Activated T-helper 1 cell treated with Interleukin-2 at 50 U/mL for 16 hours (primary cell): ENCODE results near the gene SOAT1.

Experiments
- DNase-seq: peaks from one replicate; pipeline ENCODE4 v3.0.0-alpha.2; 2020; ENCODE audit warnings: low read depth

SOAT1 gene

DNA sequence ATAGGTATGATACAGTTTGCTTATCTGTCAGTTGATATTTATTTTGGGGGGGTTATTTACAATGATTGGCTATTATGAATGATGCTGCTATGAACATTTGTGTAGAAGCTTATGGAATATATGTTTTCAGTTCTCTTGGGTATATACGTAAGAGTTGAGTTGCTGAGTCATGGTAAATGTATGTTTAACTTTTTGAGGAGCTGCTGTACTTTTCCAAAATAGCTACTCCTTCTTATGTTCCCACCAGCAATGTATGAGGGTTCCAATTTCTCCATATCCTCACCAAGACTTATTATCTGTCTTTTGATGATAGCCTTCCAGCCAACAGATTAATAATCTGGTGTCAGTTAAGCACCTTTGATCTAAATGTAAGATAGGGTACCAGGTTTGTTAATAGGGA lies 11.9 kb downstream of the SOAT1 start:
- no peak for DNase-seq

DNA sequence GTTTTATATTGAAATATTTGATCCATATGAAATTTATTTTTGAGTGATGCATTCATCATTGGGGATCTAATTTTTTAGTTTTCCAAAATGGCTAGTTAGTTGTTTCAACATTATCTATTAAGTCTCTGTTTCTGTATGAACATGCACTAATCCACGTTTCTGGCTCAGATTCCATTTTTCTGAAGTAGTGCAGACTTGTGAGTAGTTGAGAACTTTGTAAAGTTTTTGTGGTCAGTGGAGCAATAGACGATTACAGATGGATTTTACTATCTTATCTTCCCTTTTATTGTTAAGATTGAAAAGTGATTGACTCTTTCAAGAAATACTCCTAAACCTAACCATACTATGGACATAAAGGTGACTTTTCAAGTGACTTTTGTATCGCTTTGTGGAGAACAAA lies 16.7 kb downstream of the SOAT1 start:
- no peak for DNase-seq

DNA sequence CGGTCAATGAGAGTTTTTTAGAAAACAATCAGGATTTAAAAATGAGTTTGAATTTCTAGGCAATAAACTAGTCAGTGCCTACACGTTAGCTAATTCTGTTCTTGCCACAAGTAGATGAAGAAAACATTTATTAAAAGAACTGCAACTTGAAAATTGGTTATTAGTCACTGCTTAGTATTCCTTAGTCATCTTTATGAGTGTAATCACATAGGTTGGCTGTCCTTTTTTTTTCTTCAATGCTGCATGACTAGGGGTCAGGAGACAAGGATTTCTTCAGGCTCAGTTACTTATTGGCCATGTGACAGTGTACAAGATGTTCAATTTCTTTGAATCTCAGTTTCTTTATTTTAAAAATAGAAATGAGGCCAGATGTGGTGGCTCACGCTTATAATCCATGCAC lies 17.1 kb downstream of the SOAT1 start:
- no peak for DNase-seq

DNA sequence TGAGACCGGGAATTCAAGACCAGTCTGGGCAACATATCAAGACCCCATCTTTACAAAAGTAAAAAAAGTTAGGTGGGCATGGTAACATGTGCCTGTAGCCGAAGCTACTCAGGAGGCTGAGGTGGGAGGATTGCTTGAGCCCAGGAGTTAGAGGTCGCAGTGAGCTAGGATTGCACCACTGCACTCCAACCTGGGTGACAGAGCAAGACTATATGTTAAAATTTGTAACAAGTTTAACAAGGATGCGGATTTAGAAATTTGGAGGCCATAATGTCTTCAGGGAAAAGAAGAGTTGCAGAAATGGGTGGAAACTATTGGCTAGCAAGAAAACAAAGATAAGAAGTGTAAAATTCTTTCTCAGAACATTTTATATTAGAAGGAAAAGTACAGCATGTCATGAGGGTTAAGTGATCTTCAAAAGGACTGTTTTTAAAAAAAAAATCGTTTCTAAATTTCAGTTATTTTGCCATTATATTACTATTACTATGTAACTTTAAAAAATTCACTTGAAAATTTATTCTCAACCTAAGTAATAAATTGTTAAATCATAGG lies 17.6 kb downstream of the SOAT1 start:
- DNase-seq: no peak

DNA sequence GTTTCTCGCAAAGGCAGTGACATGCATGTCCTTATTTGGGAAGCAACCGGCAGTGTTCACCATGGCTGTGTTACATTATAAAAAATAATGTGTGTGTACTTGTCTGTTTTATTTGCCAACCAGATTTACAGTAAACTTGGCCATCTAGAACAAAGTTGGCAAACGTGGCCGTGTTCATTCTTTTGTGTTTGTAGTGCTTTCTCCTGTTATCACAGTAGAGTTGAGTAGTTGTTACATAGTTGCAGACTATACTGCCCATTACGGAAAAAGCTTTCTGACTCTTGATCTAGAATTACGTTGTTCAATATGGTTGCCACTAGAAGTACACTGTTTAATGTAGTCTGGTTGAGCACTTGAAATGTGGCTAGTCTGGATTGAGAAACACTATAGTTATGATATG lies 19.4 kb downstream of the SOAT1 start:
- no peak for DNase-seq

DNA sequence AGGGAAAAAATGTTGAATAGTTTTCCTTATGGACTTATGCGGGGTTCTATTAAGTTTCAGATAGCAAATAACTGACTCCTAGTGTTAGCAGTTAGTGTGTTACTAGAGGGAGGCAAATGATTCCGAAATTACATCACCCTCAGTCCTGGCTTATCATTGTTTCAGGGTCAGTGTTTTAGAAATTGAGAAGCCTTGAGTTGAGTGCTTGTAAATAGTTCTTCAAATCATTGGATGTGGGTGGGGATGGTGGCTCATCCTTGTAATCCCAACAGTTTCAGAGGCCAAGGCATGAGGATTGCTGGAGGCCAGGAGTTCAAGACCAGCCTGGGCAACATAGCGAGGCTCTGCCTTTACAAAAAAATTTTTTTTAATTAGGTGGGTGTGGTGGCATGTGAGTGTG lies 21.3 kb downstream of the SOAT1 start:
- DNase-seq: no peak

DNA sequence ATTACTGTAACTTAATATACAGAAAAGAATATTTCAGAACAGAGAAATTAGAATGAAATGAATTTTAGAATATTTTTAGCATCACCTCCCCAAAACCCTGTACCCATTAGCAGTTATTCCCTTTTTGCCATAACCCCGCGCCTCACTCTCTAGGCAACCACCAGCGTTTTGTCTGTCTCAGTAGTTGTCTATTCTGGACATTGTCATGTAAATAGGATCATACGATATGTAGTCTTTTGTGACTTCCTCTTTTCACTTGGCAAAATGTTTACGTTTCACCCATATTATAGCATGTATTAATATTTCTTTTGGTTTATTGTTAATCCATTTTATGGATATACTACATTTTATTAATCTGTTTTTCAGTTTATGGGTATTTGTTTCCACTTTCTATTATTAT lies 24.9 kb downstream of the SOAT1 start:
- no peak for DNase-seq

DNA sequence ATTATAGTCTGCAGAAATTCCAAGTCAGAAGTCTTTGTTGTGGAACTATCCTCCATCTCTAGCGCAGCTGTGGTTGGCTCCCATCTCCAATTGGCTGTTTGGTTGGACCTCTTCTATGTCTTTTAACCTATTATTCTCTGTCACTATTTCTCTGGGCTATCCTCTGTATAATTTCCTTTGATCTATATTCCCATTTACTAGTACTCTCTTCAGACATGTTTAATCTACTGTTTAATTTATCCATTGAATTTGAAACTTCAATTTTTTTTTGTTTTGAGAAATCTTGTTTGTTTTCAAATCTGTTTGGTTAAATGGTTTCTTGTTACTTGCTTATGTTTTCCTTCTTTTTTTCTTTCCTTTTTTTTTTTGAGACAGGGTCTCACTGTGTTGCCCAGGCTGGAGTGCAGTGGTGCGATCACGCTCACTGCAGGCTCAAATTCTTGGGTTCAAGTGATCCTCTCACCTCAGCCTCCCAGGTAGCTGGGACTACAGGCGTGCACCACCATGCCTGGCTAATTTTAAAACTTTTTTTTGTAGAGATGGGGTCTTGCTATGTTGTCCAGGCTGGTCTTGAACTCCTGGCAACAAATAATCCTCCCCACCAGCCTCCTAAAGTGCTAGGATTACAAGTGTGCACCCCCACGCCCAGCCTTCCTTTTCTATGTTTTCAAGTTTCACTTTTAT lies 28.1 kb downstream of the SOAT1 start:
- no peak for DNase-seq

DNA sequence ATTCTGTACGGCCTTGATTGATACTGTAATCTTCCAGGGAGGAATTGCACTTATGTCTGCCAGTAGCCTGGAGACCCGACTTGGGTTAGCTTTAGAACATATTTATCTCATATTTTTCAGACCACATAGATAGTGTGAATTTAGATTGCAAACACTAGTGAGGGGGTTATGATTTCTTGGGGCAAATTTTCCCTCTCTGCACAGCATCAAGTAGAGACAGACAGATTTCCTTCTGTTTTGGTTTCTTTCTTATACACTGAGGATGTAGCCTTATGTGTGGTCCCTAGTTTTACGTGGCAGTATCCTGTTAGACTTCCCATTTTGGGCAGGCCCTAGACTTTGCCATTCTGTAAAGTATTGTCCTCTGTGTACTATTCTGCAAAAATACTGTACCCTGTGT lies 29.0 kb downstream of the SOAT1 start:
- DNase-seq: no peak

DNA sequence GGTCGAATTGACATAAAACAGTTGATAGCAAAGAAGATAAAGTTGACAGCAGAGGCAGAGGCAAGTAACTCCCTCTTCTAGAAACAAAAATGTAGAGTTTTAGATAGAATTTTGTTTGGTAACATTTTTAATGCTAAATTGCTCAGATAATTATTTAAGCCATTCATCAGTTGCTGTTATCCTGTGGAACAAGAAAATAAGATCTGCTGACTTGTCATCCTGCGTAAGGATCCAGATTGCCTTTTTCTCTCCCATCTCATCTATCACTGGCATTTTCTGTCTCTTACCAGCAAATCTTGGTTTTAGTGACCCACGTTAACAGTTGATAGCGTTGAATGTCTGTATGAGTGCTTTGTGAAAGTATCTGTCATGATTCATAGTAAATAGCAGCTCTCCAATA lies 29.8 kb downstream of the SOAT1 start:
- no peak for DNase-seq

DNA sequence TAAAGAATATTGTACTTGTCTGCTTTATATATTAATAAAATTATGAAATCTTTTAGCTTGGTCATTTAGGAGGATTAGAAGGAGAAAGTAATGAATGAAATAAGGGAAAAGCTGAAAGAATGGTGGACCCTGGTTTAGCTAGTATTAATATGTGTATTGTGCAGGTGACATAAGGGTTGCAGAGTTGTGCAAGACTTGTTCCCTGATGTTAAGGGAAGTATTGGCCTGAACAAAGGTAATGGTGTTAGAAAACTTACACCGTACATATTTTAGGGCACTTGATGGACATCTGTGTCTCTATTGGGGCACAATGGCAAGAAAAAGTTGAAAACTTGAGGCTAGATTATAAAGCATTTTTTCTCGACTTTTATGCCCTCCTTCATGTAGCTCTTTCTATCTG lies 32.2 kb downstream of the SOAT1 start:
- no peak for DNase-seq

DNA sequence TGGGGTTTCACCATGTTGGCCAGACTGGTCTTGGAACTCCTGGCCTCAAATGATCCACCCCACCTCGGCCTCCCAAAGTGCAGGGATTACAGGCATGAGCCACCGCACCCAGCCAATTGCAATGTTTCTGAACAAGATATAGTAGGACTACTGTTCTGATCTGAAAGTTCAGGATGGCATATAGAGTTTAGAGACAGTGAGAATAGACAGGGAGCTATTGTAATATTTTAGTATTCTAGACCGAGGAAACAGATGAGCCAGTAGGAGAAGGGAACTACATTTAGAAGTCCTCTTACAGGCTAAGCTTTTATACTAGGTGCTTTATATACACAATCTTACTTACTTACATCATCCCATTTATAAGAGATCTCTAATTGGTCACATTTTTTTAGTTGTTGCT lies 33.1 kb downstream of the SOAT1 start:
- no peak for DNase-seq

DNA sequence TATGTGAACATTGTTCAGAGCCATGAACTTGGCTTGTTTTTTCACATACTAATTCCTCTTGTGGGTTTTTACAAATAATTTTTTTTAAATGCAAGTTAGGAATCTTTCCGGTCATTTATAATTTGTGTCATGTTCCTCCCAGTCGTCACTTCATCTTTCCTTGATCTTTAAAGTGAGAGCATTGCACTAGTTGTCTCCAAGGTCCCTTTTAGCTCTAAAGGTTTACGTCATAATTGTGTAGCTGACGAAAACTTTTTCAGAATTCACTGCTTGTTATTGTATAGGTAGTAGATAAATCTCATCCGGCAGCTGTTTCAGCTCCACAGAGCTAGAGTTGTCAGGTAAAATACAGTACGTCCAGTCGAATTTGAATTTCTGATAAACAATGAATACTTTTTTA lies 33.6 kb downstream of the SOAT1 start:
- no peak for DNase-seq

DNA sequence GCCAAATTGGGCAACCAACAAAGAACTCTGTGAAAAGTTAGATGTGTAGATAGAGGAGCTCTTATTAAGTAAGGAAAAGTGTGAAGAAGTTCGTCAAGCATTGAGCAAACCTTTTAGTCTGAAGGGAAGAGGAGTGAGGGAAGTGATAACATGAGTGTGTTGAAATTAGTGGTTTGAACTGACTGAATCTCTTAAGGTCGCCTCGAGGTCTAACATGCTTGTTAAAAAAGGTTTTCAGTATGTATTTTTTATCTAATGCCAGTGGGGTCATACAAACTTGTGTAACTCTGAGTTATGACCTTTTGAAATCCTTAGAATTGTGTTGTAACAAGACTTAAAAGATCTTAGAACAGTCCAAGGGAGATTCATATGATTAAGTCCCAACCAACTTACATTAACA lies 34.1 kb downstream of the SOAT1 start:
- DNase-seq: no peak

DNA sequence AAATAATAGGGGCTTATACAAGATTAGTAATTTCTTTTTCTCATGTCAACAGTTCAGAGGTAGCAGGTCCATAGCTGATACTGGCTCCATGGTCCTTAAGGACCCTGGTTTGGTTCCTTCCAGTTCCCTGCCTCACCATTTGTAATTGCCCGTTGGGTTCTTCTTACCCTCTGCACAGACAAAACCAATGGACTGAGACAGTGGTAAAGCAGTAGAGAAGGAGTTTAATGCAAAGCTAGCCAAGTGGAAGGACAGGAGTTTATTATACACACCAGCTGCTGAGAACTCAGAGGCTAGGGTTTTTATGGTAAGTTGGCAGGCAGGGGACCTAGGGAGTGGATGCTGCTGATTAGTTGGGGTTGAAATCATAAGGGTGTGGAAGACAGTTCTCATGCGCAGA lies 36.3 kb downstream of the SOAT1 start:
- no peak for DNase-seq

DNA sequence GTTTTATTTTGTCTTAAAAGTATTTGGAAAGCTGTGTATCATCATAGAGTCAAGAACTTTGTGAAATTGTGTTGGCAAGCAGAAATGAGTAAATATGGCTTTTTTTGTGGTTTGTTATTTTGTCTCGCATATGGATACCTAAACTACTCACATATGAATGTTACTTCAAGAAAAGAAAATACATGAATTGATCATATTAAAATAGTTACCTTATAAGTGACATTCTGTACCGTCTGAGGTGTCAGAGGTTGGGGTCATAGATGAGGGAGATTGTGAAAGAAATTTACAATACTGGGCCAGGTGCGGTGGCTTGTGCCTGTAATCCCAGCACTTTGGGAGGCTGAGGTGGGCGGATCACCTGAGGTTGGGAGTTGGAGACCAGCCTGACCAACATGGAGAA lies 40.8 kb downstream of the SOAT1 start:
- DNase-seq: no peak

DNA sequence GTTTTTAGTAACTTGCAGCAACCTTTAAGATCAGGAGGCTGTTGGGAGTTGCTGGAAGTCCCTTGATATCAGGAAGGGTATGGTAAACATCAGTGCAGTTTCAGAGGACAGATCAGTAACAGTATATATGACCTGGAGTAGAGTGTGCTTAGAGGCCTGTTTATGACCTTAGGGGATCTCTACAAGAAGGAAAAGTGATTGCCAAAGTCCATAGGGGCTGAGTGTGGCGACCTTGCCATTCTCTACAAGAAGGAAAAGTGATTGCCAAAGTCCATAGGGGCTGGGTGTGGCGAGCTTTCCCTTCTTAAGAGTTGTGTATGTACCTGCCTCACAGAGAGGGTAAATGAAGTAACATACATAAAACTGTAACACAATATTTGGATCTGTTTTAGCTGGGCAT lies 43.7 kb downstream of the SOAT1 start:
- DNase-seq: no peak

DNA sequence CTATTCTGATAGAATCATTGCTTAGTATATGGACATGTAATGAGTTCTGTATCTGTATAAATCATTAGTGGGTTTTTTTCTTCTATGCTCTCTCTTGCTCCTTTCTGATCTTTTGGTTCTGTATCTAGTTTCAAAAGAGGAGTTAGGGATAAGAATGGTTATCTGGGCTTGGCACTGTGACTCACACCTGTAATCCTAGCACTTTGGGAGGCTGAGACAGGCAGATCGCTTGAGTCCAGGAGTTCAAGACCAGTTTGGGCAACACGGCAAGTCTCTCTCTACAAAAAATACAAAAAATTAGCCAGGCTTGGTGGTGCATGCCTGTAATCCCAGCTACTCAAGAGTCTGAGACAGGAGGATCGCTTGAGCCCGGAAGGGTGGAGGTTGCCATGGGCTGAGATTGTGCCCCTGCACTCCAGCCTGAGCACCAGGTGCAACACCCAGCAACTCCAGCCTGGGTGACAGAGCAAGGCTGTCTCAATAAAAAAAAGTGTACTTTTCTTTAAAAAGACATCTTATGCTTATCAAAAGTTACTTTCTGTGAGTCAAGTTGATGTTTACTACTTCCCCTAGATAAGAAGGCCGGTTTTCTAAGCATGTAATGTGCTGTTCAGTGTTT lies 44.5 kb downstream of the SOAT1 start:
- no peak for DNase-seq

DNA sequence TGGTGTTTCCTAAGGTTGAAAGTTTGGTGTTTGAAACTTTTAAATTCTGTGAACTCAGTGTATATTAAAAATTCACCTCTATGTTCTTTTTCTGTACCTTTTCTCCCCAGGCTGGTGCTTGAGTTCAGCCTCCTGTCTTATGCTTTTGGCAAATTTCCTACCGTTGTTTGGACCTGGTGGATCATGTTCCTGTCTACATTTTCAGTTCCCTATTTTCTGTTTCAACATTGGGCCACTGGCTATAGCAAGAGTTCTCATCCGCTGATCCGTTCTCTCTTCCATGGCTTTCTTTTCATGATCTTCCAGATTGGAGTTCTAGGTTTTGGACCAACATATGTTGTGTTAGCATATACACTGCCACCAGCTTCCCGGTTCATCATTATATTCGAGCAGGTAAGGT lies 47.3 kb downstream of the SOAT1 start:
- no peak for DNase-seq

DNA sequence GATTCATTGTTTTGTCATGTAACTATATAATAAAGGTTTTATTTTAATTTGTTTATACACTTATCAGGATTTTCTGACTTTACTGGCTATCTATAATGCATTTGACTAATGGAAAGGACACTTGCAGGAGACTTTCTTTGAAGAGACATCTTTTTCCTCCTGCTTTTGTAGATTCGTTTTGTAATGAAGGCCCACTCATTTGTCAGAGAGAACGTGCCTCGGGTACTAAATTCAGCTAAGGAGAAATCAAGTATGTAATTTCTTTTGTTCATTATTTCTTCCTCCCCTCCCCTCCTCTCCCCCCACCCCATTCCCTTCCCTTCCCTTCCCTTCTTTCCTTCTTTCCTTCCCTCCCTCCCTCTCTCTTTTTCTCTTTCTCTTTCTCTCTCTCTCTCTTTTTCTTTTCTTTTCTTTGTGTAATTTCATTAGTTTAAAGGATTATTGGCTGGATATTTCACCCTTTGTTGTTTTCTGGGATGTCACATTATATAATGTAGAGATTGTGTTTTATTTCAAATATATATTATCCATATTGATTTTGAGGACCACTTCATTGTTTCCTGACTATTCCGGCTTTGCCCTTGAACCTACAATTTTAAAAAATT lies 48.4 kb downstream of the SOAT1 start:
- DNase-seq: no peak

DNA sequence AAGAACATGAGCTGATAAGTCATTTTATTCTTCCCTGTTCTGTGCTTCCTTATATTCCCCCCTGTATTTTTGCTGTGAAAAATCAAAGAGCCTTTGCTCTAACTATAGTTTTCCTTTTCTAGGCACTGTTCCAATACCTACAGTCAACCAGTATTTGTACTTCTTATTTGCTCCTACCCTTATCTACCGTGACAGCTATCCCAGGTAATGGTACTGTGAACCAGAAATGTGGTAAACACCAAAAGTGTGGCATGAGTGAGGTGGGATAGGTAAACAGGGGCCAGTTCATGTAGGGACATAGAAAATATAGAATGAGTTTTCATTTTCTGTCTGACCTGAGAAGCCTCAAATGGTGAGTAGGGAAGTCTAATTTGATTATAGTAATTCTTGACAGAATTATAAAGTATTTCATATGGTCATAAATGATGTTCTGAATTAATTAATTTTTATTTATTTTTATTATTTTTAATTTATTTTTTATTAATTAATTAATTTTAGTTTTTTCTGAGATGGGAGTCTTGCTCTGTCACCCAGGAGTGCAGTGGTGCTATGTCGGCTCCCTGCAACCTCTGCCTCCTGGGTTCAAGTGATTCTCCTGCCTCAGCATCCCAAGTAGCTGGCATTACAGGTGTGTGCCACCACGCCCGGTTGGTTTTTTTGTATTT lies 49.3 kb downstream of the SOAT1 start:
- no peak for DNase-seq

DNA sequence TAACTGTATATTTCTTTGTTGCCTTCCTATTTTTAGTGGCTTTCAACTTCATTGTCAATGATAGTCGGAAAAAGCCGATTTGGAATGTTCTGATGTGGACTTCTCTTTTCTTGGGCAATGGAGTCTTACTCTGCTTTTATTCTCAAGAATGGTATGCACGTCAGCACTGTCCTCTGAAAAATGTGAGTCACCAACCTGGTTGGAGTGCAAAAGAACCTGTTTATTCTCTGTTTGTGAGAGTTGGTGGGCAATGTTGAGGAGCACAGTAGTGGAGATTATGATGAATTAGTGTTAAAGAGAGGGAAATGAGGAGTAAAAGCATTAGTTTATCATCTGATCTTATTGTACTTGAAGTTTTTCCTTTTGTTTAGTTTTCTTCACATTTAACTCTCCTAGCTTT lies 57.7 kb downstream of the SOAT1 start:
- DNase-seq: no peak

DNA sequence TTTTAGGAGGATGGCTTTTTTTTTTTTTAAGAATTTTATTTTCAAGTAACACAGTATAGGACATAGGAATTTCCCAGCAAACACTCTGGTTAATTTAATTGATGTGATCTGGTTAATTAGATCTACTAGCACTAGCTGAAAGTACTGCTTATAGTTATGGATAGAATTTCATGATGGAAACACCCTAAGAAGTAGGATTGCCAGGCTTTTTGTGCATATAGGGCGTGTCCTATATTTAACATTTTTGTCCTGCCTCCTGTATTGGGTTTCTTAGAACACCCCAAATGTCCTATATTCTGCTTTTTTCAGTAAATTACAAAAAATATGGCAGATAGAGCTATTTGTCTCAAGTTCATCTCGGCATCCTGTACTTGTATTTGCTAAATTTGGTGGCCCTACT lies 58.6 kb downstream of the SOAT1 start:
- no peak for DNase-seq
